Stimulated activated CD8-positive, alpha-beta memory T cell treated with anti-CD3 and anti-CD28 coated beads, Interleukin-15, amount 100 ng/mL, for 1 hour (primary cell): ENCODE results near the gene TBC1D22A.

Experiments used
- DNase-seq: peaks from one replicate; pipeline ENCODE4 v3.0.0-alpha.2; 2020; ENCODE audit warnings: low read depth

Gene TBC1D22A

DNA sequence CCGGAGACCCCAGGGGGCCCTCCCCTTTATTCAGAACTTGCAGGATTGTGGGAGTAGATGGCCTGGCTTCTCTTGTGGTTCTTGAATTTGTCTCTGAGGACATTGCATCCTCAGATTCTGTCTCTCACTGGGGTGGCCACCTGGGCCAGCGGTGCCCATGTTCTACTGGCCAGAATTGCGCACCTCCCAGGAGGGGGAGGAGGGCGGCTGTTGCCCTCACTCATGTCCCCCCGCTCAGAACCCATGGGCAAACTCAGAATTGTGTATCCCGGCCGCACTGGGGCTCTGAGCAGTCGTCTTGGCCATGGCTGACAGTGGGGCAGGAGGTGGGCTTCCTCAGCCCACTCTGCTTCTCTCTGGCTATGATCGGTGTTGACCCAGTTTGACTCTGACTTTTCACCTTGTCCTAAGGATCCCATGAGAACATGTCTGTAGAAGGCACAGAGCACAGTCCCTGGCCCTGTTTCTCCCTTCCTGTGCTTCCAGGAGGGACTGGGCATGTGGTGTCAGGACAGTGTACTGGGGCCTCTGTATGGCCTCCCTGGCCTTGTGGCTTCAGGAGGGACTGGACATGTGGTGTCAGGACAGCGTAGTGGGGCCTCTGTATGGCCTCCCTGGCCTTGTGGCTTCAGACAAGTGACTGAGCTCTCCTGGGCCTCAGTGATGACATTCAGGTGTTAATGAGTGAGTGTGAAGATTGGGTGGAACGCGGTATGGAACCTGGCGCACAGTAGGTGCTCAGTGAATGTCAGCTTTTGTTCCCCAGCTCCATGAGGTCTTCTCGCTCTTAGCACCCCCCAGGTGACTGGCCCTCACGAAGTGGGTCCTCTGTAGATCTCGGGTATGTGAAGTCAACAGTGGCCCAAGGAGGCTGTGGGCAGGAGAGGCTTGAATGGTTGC is 99.3 kb downstream of the TBC1D22A start:
- DNase-seq, result no peak

DNA sequence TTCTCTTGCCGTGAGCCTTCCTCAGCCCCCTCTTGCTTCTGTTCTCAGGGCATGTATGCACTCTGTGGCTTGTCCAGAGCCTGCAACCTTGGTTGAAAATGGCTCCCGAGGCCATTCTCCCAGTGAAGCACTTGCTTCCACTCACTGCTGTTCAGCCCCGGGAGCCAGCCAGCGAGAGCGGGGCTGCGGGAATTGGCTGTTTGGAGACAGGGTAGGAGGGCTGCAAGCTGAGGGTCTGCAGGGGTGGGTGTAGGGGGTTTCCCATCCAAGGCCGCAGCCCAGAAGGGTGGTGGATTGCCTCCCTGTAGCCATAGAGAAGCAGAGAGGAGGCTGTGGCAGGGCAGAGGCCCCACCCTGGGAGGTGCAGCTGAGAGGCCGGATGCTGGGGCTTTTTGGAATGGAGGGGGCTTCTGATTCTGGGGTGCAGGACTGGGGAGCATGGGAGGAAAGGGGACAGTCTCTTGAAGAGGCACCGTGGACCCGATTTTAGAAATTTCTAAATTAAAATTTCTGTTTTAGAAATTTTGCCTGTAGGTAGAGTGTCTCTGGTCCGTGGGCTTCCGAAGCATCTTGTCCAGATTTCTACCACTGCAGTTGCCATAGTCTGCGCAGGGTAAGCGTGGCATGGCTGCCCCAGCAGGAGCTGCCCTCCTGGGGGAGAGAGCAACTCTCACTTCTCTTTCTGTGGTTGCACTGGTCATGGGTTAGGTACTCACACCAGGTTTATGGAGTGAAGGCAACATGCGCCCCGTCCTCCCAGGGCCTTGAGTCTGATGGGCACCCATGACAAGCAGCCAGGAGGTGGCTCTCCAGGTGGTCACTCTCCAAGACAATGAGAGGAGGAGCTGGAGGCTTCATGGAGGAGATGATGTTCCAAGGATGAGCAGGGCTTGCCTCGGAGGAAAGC is 100.2 kb downstream of the TBC1D22A start:
- no peak for DNase-seq

DNA sequence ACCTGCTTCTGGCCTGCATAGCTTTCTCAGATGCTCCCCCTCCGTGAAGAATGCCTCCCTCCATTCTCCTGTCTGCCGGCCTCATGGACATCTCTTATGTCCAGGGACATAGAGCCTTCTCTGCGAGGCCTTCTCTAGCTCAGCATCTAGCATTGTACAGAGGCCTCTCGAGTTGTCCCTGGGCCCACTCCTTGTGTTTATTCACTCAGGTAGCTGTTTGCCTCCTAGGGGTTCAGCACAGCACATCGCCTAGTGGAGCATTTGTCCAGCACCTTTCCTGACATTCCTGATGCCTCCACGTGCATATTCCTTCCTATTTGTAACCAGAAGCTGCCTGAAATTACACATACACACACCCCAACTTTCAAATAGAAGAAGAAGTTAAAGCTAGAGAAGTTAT is 101.3 kb downstream of the TBC1D22A start:
- no peak for DNase-seq

DNA sequence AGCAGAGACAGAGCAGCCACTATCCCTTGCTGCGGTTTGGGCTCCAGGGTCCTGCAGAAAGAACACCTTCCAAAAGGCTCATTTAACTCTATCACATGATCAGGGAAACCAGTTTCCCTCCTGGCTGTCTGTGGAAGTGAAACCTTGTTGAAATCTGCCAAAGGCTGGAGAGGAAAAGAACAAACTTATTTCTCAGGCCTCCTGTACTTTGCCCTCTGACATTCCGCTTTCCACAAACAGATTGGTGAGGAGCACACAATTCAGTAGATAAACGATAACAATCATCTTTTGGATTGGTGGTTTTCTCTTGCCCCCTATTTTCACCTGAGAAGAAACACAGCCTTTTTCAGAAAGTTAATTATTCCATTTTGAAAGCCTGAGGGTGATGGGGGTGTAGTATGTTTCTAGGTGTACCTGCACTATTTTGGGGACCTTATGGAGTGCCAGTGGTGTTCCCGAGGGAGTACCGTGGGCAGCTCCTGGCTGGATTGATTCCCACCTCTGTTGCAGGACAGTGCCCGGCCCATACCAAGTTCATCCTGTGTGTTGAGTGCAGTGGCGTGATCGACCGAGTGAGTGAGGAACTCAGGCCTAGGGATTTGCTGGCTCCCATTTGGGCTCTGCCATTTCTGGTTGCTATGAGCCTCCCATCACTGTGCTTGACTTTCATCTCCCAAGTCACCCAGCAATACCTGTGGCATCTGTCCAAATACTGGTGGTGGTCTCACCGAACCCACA is 102.0 kb downstream of the TBC1D22A start:
- DNase-seq, result no peak

DNA sequence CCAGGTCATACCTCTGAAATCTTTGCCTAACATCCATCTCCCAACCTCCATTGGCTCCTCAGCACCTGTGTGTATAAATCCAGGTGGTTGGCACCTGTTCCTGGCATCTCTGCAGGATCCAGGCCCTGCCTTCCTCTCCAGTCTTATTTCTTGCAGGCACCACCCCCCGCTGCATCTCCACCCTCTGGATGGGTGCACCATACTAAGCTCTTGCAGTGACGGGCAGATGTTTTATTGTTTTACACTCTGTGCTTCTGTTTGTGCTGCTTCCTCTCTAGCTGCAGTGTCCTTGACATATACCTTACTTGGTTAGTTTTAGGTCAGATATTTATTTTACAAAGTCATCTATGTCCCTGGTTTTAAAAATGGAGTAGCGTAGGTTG is 102.6 kb downstream of the TBC1D22A start:
- DNase-seq, result no peak

DNA sequence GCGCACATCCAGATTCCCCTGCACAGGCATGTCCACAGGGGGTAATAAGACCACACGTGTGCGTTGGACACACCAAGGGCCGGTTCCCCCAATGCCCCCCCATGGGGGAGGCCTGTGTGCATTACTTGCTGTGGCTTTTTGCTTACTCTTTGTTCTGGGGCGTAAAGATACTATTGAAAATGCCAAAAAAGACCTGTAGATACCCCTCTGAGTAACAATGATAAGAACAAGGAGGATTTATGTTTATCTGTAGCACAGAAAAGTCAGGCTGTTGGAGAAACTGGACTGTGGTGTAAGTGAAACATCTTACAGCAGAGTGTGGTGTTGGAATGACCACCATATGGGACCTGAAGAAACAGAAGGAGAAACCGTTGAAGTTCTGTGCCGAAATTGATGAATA is 103.2 kb downstream of the TBC1D22A start:
- no peak for DNase-seq

DNA sequence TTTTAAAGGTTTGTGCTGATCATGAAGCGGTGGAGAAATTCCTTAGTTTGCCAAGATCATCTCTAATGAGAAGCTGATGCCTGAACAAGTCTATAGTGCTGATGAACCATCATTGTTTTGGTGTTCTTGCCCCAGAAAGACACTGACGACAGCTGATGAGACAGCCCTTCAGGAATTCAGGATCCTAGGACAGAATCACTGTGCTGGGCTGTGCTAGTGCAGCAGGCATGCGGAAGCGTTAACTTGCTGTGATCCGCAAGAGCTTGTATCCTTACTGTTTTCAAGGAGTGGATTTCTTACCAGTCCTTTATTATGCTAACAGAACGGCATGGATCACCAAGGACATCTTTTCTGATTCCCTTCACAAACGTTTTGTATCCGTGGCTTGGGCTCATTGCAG is 104.1 kb downstream of the TBC1D22A start:
- no peak for DNase-seq

DNA sequence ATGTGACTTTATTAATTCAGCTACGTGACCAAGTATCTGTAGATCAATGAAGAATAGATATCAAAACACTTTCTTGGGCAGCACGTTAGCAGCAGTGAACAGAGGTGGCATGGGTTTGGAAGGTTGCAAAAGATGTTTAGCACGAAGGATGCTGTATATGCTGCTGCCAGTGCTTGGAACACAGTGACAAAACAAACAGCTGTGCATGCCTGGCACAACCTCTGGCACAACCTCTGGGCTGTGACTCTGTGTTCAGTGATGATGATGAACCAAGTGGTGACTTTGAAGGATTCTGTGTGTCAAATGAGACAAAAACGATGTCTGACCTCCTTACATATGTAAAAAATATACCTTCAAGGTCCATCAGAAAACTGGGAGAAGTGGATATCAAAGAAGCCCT is 104.7 kb downstream of the TBC1D22A start:
- DNase-seq, result no peak

DNA sequence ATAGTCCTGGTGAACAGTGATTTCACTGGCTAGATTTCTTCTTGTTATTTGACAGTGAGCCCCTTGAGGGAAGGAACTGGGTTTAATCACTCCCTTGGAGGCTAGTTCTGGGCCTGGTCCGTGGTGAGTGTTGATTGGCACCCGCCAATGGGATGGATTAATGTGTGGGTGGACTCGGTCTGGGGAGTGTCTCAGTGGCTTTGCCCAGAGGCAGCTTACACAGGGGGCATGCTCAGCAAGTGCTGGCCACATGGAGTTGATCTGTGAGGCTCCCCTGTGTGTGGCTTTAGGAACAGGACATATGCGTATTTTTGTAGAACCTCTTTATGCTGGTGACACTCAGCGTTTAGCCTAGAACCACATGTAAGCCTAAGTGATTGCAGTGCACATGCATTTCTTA is 106.9 kb downstream of the TBC1D22A start:
- no peak for DNase-seq

DNA sequence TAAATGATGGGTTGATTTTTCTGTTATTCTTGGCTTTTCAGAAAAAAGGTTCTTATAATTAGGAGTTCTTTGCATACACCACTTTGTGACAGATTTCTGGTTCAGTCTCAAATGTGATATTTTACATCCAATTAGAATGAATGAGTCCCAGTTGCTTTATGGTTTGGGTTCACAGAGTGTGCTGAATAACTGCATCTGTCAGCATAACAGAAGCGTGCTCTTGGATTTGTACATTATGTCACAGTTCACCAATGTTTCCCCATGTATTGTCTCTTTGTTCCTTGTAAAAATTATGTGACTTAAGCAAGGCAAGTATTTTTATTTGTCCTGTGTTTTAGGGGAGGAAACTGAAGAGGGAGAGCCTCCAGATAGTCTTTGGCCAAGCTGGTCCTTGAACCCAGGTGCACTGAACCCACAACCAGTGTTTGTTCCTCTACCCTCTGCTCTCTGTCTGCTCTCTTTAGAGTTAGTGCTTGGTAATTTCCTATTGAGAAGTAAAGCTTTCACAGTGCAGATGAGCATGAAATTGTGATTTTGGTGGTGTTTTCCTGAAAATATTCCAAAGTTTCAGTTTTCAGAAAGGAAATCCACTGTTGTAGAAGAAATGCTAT is 107.5 kb downstream of the TBC1D22A start:
- no peak for DNase-seq

DNA sequence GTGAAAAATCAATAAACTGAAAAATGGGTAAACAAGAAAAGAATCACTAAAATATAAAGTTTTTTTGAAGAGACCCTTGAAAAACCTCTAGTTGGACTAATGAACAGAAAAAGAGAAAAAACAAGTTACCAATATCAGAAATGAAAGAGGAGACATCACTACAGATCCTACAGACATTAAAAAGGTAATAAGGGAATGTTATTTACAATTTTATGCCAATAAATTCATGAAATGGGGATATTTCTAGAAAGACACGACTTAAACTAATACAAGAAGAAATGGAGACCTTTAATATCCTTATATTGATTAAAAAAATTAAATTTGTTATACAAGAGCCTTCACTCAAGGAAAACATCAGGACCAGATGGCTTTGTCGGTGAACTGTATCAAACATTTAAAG is 109.4 kb downstream of the TBC1D22A start:
- no peak for DNase-seq

DNA sequence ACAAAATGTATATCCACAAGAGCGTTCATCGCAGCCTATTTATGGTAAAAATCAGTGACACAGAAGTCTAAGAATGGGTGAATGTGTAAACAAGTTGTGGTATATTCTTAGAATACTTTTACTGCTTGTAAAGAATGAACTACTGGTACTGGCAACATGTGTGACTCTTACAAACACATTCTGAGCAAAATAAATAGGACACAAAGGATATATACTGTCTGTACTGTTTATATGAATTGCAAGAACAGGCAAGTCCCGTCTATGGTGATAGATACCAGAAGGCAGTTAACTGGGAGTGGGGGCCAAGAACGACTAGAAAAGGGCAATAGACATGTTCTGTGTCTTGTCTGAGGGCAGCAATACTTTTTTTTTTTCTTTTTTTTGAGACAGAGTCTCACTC is 112.6 kb downstream of the TBC1D22A start:
- no peak for DNase-seq

DNA sequence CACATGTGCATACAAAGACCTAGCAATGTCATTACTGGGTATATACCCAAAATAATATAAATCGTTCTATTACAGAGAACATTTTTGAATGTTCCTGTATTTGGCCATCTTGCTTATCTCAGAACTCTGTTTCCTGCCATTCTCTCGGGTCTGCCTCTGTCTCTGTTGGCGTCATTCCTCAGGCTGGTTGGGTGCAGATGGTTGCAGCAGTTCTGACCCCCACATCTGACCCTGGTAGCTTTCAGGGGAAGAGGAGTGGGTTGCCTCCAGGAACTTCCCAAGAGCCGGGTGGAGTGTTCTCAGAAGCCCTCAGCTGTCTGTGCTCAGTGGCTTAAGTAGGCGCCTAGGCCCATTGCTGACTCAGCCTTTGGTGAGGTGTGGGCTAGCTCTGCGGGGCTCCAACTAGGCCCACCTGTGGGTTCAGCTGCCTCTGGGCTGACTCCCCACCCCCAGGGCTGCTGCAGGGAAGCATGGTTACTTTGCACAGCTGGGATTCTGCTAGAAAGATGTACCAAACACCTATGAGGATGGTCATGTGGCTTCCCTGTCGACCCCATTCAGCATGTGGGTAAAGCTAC is 114.0 kb downstream of the TBC1D22A start:
- no peak for DNase-seq

DNA sequence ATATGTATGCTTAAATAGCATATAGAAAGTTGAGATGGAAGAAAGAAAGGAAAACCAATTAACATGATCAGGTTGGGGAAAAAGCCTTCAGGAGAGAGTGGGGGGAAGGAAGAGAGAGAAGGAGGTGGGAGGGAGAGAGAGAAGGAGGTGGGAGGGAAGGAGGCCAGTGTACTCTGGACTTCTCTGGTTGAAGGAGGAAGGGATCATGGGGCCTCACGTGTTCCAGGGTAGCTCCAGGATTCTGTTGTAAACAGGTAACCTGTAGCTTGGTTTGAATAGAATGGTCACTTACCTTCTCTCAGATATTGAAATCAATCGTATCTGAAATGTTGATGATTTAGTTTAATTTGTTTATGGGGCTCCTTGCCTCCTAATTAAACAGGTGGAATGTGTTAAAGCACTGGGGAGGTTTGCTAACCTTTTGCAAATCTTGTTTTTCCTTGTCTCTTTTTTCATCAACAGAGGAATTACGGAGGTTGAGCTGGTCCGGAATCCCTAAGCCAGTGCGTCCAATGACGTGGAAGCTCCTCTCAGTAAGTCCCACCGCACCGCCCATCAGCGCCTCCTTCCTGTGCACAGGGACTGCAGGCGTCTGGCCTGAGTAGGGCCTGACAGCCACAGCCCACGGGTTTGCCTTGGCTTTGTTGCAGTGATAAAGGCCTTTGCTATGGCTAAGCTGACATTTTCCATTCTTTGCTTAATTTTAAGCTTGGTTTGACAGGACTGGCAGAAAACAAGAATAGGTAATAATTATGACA is 115.9 kb downstream of the TBC1D22A start:
- no peak for DNase-seq

DNA sequence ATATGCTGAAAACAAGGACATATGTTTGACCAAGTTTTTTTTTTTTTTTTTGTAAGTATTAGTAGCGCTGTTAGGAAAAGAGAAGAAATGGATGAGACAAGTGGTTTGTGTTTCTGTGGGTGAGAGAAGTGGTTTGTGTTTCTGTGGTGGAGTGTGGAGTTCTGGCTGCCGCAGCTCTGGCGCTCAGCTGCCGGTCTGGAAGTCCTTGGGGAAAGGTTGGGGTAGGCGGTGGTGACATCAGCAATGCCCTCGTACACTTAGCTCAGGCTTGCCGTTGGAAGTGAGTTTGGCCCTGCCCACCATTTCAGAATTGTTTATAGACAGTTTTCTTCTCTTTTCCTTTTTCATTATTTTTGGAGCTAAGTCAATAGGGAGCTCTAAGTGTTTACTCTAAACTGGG is 116.6 kb downstream of the TBC1D22A start:
- no peak for DNase-seq

DNA sequence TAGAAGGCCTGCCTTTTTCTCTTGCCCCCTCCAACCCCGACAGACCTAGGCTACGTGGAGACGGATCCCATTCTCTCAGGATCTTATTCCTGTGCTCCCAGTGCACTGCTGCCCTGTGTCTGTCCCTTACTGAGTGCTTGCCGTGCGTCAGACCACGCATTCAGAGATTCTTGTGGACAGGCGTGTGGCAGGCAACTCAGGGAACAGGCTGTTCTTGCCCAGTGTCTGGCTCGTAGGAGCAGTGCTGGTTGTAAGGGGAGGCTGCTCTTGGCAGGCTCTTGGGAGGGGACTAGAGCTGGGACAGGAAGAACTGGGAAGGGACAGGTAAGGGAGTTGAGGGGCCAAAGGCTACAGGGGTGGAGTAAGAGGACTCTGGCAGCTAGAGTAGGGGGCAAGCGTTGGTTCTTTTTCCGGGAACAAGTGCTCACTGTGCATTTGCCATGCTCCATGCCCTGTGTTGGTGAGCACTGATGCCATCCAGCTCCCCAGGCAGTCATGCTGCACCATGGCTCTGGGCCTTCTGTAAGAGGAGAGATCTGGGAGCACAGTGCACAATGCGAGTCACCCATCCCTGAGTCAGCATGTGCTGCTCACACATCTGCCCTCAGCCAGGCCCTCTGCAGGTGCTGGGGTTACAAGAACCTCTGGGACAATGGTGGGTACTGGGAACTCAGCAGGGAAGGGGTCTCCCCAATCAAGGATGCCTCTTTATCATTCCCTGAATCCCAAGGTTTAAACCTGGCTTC is 119.1 kb downstream of the TBC1D22A start:
- no peak for DNase-seq

DNA sequence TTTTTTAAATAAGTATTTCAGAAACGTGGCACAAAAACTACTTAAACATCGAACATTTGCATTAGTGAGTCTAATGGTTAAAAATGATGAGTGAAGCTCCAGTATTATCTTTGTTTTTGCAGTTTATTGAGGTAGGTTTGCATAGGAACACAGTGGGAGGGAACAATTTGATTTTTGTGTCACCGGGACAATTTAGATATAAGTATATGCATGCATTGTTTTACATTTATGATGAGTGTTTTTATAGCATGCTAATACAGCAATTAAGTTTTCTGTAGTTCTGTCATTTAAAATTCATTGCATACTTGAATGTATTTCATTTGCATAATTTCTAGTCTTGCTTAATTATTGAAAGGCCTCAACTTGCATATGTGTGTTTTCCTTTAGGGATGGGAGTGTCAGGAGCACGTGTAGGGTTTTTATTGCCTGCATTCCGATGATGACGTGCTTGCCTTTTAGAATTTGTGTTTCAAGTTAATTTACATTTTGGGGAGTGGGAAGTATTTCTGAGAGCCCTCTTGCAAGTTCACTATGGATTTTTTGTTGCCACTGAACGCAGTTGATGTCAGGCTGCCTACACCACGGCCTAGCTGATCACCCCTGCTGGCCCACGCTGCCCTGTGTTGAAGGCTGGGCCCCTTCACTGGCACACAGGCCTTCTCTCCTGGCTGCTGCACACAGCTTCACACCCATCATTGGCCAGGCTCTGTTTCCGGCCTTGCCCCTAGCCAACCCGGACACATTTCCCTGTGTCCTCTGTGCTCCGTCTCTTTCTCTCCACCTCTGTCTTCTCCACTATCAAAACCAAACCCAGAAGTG is 120.9 kb downstream of the TBC1D22A start:
- no peak for DNase-seq

DNA sequence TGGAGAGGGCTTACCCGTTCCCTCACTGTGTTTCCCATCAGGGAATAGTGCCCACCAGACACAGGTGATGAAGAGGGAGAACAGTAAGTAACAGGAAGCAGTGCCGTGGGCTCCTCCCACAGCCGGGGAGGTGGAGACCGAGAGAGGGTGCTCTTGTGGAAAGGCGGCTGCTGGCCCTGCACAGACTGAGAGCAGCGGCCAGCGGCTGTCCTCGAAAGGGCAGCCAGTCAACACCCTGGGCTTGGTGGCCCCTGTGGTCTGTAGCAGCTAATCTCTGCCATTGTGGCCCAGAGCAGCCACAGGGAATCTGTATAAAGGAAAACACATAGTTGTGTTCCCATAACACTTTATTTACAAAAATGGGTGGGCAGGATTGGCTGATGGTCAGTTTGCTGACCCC is 121.9 kb downstream of the TBC1D22A start:
- DNase-seq, result no peak

DNA sequence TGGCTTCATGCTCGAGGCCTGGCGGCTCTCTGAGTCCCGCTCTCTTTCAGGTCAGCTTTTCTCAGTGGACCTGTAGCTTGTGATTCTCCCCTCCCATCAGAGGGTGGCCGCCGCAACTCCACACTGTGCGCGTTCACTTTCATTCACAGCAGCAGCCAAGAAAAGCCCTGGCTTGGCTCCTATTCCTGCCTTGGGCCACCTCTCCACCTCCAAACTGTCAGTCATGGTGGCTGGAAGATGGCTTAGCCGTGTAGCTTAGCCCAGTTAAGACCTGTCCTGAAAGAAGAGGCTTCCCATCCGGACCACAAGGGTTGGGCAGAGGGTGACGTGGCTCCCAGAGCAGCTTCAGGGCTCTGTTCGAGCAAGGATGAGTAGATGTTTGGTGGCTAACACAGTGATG is 125.5 kb downstream of the TBC1D22A start:
- DNase-seq, result no peak
